Measurements from ENCODE around the gene MAPKAPK2. TPM values are rescaled to one million over a fixed set of nuclear protein-coding genes. Genes with fewer than 3 reads are reported as not detected.
"Not testable (repeated sequence)": the region's sequence is repeated elsewhere in the genome, so short reads cannot be mapped to it uniquely, and the experiment has no call there.

Gene MAPKAPK2
- 77.7 and 78.7 TPM in 2 replicates for total RNA-seq
- long read RNA-seq, partial matches to known transcripts = 0 of 2 reads
- long read RNA-seq, other reads (novel, unspliced or antisense) = 2 of 2 reads

GRCh38 chr1:206684478-206685333 is at the start of gene MAPKAPK2:
Gene MAPKAPK2, plus strand, starts transcription at chr1:206684905. Its CDS starts 325 bp downstream, at chr1:206685230.
- H3K4me1 Mint-ChIP-seq = peaks cover 50% of the 10 kb centered on the region
- H3K27ac Mint-ChIP-seq (ENCODE audit: unreplicated experiment) = peak within 1 kb of the TSS; percentile 99
- H3K36me3 Mint-ChIP-seq (ENCODE audit: low read depth) = no peaks in the 10 kb centered on the region
- H3K9me3 Mint-ChIP-seq = no peaks in the 10 kb centered on the region
- peak; percentile 69 for DNase-seq (ENCODE audit: low read depth, low spot score)
- H3K27me3 Mint-ChIP-seq (ENCODE audit: low read depth) = peaks cover 36% of the 10 kb centered on the region
- TF ChIP-seq, protein P1, sequence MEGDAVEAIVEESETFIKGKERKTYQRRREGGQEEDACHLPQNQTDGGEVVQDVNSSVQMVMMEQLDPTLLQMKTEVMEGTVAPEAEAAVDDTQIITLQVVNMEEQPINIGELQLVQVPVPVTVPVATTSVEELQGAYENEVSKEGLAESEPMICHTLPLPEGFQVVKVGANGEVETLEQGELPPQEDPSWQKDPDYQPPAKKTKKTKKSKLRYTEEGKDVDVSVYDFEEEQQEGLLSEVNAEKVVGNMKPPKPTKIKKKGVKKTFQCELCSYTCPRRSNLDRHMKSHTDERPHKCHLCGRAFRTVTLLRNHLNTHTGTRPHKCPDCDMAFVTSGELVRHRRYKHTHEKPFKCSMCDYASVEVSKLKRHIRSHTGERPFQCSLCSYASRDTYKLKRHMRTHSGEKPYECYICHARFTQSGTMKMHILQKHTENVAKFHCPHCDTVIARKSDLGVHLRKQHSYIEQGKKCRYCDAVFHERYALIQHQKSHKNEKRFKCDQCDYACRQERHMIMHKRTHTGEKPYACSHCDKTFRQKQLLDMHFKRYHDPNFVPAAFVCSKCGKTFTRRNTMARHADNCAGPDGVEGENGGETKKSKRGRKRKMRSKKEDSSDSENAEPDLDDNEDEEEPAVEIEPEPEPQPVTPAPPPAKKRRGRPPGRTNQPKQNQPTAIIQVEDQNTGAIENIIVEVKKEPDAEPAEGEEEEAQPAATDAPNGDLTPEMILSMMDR (conservative IDR thresholded peaks at IDR 0.05) = no peak
- H3K4me3 Mint-ChIP-seq = peak within 1 kb of the TSS; percentile 98

- Mint-ChIP-seq H3K27ac (ENCODE audit: unreplicated experiment) (peak within 1 kb of the TSS; percentile 89), H3K9me3 (no peaks in the 10 kb centered on the region), H3K4me1 (peaks cover 34% of the 10 kb centered on the region), H3K4me3 (peak within 1 kb of the TSS; percentile 91), H3K27me3 (ENCODE audit: low read depth) (peaks cover 4% of the 10 kb centered on the region), H3K36me3 (ENCODE audit: low read depth) (peaks cover 3% of the 10 kb centered on the region)
- DNase-seq (ENCODE audit: low read depth, low spot score) = peak; percentile 90
- TF ChIP-seq, protein P1 (conservative IDR thresholded peaks at IDR 0.05) = no peak
Measured at GRCh38 chr1:206635080-206635977, 49.4 kb upstream of the MAPKAPK2 start, which contains the start of gene DYRK3. Gene DYRK3, plus strand, starts transcription at chr1:206635536. Its CDS starts 168 bp downstream, at chr1:206635704.

- TF ChIP-seq, protein P1 (conservative IDR thresholded peaks at IDR 0.05) = no peak
- Mint-ChIP-seq H3K4me3 (peak overlapping the region; percentile 91), H3K36me3 (ENCODE audit: low read depth) (peaks cover 3% of the 10 kb centered on the region), H3K27ac (ENCODE audit: unreplicated experiment) (no peak overlapping the region), H3K27me3 (ENCODE audit: low read depth) (peaks cover 3% of the 10 kb centered on the region), H3K9me3 (no peaks in the 10 kb centered on the region), H3K4me1 (peaks cover 34% of the 10 kb centered on the region)
- DNase-seq (ENCODE audit: low read depth, low spot score) = no peak
Measured at GRCh38 chr1:206635978-206636345, 48.7 kb upstream of the MAPKAPK2 start.

DNA sequence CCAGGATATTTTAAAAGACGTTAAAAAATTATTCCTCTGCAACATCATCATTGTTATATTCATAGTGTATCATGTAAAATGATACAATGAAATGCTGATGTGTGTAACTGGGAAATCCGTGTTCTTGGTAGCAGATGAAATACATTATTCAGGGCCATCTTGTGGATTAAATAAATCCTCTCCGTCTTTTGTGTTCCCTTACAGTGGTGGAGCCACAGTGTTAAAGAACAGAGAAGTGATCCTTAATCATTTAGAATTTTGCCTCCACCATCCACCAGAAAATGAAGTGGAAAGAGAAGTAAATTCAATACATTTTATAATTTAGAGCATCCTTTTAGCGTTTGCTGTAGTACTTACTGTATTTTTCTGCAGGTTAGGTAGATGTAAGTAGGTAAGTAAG is 48.0 kb upstream of the MAPKAPK2 start:
- Mint-ChIP-seq H3K27ac (ENCODE audit: unreplicated experiment) (no peak overlapping the region), H3K4me1 (peaks cover 34% of the 10 kb centered on the region), H3K36me3 (ENCODE audit: low read depth) (peaks cover 4% of the 10 kb centered on the region), H3K4me3 (peak overlapping the region; percentile 91), H3K9me3 (no peaks in the 10 kb centered on the region), H3K27me3 (ENCODE audit: low read depth) (peaks cover 2% of the 10 kb centered on the region)
- DNase-seq (ENCODE audit: low read depth, low spot score) = no peak
- TF ChIP-seq, protein P1 (conservative IDR thresholded peaks at IDR 0.05) = no peak

- peaks cover 34% of the 10 kb centered on the region for H3K4me1 Mint-ChIP-seq
- H3K27ac Mint-ChIP-seq (ENCODE audit: unreplicated experiment) = no peak overlapping the region
- no peak for DNase-seq (ENCODE audit: low read depth, low spot score)
- peak overlapping the region; percentile 7 for H3K4me3 Mint-ChIP-seq
- peaks cover 2% of the 10 kb centered on the region for H3K27me3 Mint-ChIP-seq (ENCODE audit: low read depth)
- H3K9me3 Mint-ChIP-seq = no peaks in the 10 kb centered on the region
- peaks cover 8% of the 10 kb centered on the region for H3K36me3 Mint-ChIP-seq (ENCODE audit: low read depth)
- TF ChIP-seq, protein P1 (conservative IDR thresholded peaks at IDR 0.05) = no peak
Measured at GRCh38 chr1:206637605-206638004, 47.1 kb upstream of the MAPKAPK2 start.

GRCh38 chr1:206642074-206642473 is 42.6 kb upstream of the MAPKAPK2 start:
- H3K27ac Mint-ChIP-seq (ENCODE audit: unreplicated experiment); DNase-seq (ENCODE audit: low read depth, low spot score); H3K4me1 Mint-ChIP-seq; H3K4me3 Mint-ChIP-seq; H3K9me3 Mint-ChIP-seq; H3K27me3 Mint-ChIP-seq (ENCODE audit: low read depth): not testable (repeated sequence)
- peaks cover 11% of the 10 kb centered on the region for H3K36me3 Mint-ChIP-seq (ENCODE audit: low read depth)

Measured in neural crest cell (in vitro differentiated cells).